ENCODE measurements around the gene TSPYL6.

DNA sequence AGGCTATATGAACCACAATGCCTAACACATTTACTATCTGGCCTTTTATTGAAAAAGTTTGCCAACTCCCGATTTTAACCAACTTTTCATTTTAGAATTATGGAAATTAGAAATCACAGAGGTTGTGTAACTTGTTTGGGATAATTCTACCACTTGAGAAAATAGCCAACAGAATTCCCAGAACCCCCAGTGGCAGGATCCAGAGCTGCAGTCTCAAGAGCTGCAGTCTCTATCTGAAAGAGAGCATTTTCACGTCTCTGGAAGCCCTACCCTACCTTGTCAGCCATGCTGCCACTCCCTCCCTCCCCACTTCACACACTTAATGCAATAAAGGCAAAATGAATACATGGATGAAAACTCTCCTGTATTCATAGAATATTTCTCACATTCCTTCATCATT lies 23.4 kb upstream of the TSPYL6 start:
- TF ChIP-seq, protein P1, sequence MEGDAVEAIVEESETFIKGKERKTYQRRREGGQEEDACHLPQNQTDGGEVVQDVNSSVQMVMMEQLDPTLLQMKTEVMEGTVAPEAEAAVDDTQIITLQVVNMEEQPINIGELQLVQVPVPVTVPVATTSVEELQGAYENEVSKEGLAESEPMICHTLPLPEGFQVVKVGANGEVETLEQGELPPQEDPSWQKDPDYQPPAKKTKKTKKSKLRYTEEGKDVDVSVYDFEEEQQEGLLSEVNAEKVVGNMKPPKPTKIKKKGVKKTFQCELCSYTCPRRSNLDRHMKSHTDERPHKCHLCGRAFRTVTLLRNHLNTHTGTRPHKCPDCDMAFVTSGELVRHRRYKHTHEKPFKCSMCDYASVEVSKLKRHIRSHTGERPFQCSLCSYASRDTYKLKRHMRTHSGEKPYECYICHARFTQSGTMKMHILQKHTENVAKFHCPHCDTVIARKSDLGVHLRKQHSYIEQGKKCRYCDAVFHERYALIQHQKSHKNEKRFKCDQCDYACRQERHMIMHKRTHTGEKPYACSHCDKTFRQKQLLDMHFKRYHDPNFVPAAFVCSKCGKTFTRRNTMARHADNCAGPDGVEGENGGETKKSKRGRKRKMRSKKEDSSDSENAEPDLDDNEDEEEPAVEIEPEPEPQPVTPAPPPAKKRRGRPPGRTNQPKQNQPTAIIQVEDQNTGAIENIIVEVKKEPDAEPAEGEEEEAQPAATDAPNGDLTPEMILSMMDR (IDR thresholded peaks at IDR 0.05): no peak
- TF ChIP-seq POLR2A (IDR thresholded peaks at IDR 0.05): no peak

Measured in body of pancreas (tissue), 4 donors.